Left lobe of liver (tissue), 2 donors: ENCODE data around the gene MAGI2. TPM values are rescaled to one million over a fixed set of nuclear protein-coding genes. Genes with fewer than 3 reads are reported as not detected.

Experiments
- ATAC-seq: fragments of 200-7000 bp; cut with Tn5 transposase; one replicate; pipeline ENCODE4 v1.9.1; 2020; ENCODE audit warnings: mild to moderate bottlenecking, moderate library complexity
- DNase-seq: peaks from one replicate; pipeline ENCODE4 v3.0.0-alpha.2; 2020; ENCODE audit warnings: low spot score
- total RNA-seq: library from RNA; stranded (reverse); gene quantifications from one replicate; pipeline ENCODE4 v1.2.1, GENCODE V29; 2021
- donor health status: DM: no; HTN: no; CAD: no; lungs with moderate emphysema.
- donor health status: DM: no; HTN: yes; CAD: no.

Gene MAGI2
- total RNA-seq, 1 donor from 2014 or later: 2.9 TPM

DNA sequence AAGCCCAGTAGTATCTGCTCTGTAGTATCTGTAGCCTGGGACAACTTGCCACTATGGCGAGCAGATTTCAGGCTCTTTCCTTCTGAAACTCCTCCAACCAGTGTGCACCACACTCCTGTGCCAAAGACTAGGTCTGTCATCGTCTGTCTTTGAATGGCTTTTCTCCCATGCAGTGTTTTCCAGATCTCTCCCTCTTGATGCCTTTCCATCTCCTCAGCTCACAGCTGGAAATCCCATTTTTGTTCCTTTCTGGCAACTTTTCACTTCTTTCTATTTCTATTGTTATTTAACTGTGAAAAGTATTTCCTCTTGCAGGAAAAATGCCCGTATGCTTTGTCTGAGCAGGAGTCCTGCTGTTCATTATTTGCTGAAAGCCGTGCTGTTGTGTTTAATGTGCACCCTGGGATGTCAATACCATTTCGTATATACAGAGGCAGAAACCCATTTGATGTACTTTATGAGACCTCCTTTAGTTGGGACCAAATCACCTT is 1281.2 kb downstream of the MAGI2 start:
- no peak for ATAC-seq

DNA sequence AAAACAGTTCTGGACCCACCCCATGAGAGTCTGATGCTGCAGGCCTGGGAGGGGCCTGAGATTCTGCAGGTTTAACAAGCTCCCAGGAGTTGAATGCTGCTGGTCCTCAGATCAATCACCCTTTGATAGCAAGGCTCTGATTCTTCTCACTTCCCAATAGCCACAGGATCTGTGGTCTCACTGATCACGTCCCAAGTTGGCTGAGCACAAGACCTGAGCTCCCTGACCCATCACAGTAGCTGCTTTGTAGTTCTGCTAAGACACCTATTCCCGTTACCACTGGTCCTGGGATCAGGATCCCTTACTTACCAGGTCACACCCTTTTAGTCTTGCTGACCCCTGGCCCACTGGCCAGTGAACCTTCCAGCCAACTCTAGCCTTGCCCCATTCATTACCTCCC is 1282.1 kb downstream of the MAGI2 start:
- DNase-seq (no peak), ATAC-seq (no peak)

More for the DNA sequence above, 1281.2 kb downstream of the MAGI2 start:
- no peak for DNase-seq

DNA sequence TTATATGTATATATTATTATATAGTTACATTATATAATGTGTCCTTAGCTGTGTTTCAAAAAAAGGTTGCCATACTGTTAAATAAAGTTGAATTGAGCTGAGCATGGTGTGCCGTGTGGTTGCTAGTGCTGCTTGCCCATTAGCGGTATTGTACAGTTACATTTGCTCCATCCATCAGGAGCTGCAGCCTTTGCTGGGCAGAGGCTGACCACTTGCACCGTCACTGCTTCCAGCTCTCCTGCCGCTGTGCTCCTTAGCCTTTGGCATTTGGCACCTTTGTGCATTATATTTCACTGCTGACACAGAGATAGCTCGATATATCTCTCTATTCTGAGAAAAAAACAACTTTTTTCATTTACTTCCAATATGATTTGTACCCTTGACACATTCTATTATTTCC is 1282.7 kb downstream of the MAGI2 start:
- ATAC-seq (no peak), DNase-seq (no peak)

DNA sequence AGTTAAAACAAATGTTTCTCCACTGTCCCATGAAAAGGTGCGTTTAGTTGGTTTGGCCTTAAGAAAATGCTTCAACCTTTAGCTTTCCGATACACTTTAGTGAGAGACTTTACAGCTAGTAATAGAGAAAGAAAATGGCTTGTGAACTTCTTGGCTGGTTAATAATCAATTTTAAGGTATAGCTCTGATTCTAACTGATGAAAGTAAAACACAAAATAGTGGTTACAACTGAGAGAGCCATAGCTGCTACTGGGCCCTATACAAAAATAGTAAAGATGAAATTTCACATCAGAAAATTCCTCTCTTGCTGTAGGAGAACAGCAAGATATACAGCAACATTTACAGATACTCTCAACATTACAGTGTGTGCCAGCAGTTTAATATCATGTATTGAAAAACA is 1283.5 kb downstream of the MAGI2 start:
- no peak for ATAC-seq
- no peak for DNase-seq

DNA sequence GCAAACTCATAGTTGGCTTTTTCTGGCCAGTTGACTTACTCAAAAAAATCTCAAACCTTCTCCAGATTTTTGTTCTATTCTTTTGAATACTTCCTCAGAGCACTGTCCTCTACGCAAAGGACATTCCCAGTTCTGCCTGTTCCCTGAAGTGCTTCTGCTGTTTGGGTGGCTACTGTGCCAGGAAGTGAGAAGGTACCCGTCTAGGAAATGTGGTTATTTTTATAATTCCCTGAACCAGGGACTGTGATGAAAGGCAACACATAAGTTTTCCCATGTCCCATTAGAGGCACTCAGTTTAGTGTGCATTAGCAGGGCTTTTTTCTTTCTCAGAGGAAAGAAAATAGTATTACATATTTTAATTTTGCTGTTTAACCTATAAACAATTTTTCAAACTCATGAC is 1284.6 kb downstream of the MAGI2 start:
- DNase-seq: no peak
- no peak for ATAC-seq

DNA sequence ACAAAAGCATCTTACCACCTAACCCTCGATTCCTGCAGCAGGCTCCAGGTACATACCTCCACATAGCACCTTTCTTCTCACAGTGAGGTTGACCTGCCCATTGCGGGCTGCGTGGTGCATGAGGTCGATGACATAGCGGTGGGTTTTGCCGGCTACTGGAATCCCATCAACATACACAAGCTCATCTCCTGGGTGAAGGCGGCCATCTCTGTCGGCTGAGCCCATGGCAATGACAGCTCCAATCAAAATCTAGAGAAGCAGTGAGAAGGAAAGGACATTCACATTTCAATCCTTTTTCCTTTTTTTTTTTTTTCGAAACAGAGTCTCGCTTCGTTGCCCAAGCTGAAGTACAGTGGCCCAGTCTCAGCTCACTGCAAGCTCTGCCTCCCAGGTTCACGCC is 1285.6 kb downstream of the MAGI2 start:
- DNase-seq (no peak), ATAC-seq (no peak)

DNA sequence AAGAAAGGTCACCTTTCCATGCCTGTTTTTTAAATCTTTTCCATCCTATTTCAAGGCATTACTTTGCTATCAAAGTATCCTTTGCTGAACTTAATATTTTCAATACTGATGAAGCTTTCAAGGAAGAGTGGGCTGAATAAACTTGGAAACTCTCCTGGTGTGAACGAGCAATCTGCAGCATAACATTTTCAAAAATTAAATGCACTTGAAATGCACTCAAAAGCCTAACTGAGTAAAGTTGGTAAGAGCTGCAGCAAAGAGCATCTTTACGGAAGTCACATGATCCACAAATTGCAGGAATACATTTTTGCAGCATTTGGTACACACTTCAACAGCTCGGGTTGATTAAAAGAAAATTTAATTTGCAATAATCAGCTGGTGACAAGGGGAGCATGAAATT is 1287.6 kb downstream of the MAGI2 start:
- ATAC-seq (no peak), DNase-seq (no peak)

DNA sequence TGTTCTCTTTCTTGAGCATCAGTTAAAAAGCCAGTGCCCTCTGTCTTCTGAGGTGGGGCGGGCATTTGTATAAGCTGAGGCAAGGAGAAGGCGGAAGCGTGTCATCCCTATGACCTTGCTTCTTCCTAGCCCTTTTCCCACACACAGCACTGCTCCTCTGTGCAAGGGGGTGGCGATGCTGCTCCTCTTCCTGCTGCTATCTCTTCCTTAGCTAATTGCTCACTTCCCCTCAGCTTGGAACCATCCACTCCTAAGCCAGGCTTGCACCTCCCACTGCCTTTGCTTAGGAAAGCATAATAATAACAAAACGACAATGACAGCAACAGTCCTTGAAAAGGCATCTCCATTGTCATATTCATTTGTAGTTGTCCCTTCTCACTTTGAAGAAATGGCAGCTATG is 1288.0 kb downstream of the MAGI2 start:
- DNase-seq (no peak), ATAC-seq (peak; percentile 36)

DNA sequence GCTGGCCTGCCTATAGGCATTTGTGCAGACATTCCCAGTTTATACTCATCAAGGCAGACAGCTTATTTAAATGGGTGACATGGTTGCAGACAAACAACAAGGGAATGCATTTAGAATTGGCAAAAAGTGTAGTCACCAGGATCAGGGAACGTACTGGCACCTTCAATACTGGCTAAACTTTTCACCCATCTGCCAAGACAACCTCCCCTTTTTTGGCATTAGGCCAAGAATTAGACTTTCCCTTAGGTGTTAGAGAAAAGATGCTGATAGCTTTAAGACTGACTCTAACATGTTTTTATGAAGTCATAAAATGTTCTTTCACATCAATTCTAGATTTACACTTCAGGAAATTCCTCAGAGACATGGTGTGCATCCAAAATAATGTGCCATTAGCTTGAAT is 1289.0 kb downstream of the MAGI2 start:
- no peak for ATAC-seq

DNA sequence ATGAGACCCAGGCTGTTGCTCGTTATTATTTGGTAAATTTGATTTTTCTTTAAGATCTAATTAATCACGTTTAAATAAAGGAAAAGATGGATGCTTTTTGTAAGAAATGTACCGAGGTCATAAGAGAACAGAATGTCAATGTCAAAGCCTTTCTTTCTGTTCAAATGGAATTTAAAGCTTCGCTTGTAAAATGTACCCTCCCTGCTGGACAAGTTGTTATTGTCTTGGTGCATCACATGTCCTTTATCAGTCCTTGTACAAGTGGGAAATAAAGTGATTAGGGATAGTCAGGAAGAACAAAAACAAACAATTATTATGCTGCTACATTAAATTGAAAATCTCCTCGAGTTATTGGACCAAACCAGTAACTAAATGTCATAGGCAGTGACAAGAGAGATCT is 1291.7 kb downstream of the MAGI2 start:
- ATAC-seq (no peak), DNase-seq (no peak)

More for the DNA sequence above, 1289.0 kb downstream of the MAGI2 start:
- no peak for DNase-seq

DNA sequence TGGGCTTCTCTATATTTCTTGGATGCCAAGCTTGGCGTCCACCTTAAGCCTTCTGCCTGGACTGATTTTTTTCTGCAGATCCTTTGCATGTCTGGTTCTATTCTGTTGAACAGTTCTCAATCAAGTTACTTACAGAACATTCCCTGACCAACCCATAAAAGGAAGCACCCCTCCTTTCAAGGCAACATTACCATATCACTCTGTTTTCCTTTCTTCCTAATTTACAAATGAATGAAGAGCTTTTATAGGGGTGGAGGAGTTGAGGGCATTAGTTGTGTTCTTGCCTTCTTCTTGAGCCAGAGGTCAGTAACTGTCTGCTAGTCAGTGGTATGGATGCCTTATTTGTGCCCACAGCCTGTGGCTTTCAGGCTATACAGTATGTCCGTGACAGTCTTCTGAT is 1293.9 kb downstream of the MAGI2 start:
- ATAC-seq (no peak), DNase-seq (no peak)

DNA sequence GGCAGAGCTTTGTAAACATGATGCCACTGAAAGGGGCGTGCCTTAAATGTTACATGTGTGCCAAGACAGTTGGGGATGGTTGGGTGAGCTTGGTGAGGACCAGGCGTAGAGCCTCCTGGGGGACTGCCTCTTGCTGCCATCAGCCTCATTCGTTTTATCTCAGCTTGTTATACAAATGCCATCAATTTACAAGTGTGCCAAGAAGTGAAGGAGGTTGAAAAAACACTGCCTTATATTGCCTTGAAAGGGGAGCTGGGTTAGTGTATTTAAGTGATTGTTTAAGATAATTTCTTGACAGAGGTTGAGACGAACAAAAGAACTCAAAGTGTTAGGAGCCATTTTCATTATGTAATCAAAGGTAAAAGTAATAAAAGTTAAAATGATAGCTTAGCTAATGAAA is 1300.2 kb downstream of the MAGI2 start:
- ATAC-seq (no peak), DNase-seq (no peak)

DNA sequence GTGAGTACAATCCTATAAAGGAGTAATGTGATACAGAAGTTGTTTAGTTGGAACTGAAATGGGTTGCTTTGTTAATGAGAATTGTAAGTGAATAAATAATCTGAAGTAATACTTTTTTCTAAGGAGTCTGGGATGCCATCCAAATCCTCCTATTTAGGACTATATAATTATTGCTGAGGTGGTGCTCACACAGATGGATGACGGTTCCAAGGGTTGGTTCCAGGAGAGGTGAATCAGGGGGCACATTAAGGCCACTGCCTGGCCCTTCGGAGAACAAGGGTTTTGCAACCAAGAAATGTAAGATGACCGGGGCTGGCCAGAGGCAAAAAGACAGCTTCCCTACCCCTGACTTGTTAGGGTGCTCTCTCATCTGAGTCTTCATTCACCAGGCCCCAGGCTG is 1302.2 kb downstream of the MAGI2 start:
- no peak for ATAC-seq

DNA sequence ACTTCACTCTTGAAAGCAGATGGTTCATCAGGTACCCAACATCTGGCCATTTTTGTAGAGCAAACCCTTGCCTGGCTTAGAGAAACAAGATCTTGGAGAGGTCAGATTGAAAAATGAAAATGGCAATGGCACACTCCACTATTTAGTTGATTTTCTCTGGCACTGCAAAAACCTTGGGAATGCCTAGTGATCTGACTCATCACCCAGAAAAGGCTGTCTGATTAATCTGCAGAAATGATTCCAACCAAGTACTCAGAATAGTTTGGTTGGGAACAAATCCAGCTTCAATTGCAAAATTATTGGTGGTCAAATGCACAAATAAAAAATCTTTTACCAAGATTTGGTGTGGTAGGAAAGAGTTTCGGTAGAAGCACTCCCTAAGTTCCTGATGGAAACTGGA is 1303.7 kb downstream of the MAGI2 start:
- ATAC-seq (no peak), DNase-seq (no peak)

More for the DNA sequence above, 1302.2 kb downstream of the MAGI2 start:
- DNase-seq: no peak

DNA sequence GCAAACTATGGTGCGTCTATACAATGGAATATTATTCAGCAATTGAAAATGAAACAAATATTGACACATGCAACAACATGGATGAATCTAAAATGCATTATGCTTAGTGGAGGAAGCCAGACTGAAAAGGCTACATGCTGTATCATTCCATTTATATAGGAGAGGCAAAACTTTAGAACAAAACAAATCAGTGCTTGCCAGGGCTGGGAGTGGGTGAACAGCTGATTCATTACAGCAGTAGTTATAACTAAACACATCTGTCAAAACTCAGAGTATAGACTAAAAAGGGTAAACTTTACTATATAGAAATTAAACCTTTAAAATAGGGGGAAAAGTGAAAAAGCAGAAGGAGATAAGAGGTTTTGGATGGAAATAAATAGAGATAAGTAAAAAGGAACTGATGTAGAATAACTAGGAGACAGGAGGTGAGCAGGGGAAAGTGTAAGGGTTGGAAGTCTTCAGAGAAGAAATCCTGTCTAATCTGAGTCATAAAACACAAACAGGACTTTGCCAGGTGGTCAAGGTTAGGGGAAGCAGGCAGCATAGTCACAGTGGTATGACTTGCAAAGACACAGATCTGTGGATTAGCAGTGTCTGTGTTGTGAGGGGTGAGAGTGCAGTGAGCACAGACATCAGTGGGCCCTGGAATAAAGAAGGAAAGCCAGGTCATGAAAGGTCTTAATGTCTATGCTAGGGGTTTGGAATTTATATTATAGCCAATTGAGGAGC is 1305.1 kb downstream of the MAGI2 start:
- DNase-seq: no peak
- ATAC-seq: no peak

DNA sequence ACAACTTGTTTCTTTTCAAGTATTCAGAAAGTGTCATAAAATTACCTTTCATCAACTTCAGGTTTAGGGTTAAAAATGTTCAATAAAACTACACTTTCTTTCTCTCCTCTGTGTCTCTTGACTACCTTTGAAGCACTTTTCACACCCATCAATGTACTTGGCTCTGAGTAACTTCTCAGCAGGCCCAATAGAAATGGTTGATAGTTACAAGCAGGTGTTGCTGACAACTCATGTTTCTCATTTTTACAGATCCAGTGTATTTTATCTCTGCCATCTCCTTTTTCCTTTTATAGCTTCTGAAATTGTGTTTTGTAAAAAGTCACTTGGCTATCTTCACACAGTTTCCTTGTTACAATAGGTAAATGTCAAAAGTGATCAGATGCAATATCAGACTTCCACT is 1306.9 kb downstream of the MAGI2 start:
- no peak for DNase-seq
- no peak for ATAC-seq

DNA sequence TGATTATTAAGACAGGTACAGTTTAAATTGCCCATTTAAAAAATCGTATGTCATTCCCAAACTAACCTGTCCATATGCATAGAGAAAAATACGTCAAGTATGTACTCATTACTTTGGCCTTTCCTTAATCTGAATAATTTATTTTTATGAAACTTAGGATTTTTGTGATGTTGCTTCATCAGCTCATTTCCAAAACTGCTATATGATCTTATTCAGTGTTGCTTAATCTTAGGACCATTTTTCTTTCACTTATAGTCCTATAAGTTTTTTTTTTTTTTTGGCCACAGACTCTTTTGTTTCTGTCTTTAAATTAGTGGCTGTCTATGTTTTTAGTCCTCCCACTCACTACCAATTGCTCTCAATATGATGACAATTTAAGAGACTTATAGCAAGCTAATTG is 1309.8 kb downstream of the MAGI2 start:
- ATAC-seq (no peak), DNase-seq (no peak)

DNA sequence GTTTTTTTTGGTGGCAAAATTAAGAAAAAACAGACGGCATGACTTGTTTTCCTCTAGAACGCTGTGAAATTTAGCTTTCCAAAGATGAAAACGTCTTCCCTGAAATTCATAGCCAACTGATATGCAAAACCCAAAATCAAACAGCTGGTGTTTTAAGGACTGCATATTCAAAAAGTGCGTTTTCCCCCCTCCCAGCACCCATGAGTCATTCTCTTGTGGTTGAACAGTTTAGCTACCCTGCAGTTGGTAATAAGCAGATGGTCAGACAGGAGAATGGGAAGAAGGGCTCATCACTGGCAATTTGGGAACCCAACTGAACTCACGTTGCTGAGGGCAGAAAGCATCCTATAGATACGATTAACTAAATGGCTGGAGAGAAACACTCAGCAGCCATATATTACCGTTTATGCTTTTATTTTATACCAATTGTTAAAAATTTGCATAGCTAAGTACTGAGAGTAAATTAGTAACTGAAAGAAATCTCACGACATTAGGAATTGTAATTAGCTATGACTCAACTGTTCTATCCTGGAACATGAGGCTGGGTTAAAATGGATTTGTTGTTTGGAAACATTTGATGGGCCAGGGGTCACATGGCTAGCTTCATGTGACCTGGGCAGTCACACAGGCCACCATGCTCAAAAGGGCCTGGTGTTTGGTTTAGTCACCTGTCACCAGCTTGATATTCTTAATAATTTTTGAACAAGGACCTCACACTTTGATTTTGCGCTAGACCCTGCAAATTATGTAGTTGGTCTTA is 1311.8 kb downstream of the MAGI2 start:
- ATAC-seq: no peak
- no peak for DNase-seq

DNA sequence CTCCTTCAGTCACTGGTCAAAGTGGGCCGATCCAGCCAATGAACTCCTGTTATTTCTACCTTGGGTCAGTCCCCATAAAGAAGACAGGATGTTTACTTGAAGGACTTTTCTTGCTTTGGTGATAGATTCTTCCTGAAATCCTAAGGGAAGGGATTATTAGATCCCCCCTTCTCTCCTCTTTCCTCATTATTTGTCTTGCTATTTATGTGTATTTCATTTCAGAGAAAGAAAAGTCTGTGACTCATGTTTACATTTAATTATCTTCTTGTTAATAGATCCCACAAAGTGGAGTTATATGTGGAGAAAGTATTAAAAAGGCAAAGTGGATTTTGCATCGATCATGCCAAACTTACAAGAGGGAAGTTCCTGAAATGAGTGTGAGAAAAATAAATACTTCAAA is 1313.4 kb downstream of the MAGI2 start:
- ATAC-seq: no peak
- DNase-seq: no peak

DNA sequence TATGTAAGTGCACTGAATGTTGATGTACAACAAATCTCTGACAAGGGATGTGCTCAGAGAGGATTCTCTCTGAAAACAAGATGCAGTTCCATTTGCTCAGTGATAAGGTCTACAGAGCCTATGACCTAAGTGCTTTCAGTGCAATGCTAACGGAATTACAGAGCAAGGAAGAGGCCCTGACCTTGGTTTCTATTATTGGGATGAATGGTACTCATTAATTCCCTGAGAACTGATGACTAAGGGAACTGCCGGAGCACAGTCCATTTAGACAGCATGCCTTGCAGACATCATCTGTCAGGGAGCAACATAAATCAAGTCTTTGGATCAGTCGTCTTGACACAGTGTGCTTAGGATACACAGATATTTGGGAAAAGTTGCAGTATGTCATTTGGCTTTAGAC is 1314.1 kb downstream of the MAGI2 start:
- DNase-seq (no peak), ATAC-seq (peak; percentile 58)

DNA sequence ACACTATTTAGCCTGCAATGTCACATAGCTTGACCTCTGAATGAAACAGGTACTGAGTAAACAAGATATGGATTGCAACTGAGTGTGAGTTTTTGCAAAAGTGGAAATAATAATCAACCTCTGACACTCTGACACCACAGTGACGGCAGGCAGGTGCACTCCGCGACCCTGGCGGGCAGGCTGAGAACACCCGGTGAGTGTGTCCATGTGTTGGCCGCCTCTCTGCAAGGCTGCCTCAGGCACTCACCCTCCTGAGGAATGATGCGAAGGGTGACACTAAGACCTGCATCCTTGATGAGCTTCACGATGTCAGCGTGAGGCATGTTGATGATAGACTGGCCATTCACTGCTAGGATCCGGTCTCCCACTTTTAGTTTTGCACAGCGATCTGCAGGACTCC is 1318.7 kb downstream of the MAGI2 start:
- DNase-seq (no peak), ATAC-seq (no peak)

DNA sequence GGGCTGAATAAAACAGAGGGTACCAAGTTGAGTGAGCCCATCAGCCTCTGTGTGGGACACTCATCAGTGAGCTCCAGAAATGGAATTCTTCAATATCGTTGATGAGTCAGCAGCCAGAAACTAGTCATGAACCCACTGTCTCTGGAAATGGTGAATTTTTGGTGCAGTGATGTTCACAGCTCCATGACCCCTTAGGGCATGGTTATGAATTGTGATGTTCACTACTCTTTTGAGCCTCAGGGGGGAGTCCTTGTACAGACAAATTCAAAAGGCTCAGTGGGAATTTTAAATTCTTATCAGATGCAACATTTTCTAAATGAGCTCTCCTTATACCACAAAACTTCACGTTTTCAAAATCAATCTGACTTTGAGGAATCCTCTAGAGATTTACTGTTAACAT is 1319.2 kb downstream of the MAGI2 start:
- no peak for DNase-seq
- ATAC-seq: peak; percentile 45
